Measurements from ENCODE around the gene OR9Q1.

The OR9Q1 gene

GRCh38 chr11:58003591-58003990, 20.1 kb upstream of the OR9Q1 start:
- DNase-seq (ENCODE audit: low read depth): no peak
- no peak overlapping the region for H3K4me3 ChIP-seq (ENCODE audit: low read length)
- TF ChIP-seq CTCF (conservative IDR thresholded peaks at IDR 0.05; ENCODE audit: low read length): no peak

- no peak overlapping the region for H3K4me3 ChIP-seq (ENCODE audit: low read length)
- DNase-seq (ENCODE audit: low read depth): no peak
- TF ChIP-seq CTCF (conservative IDR thresholded peaks at IDR 0.05; ENCODE audit: low read length): no peak
Observed at GRCh38 chr11:58004664-58005063, 19.0 kb upstream of the OR9Q1 start.

GRCh38 chr11:58006940-58007339, 16.7 kb upstream of the OR9Q1 start:
- H3K4me3 ChIP-seq (ENCODE audit: low read length): no peak overlapping the region
- DNase-seq (ENCODE audit: low read depth): peak; percentile 28
- TF ChIP-seq CTCF (conservative IDR thresholded peaks at IDR 0.05; ENCODE audit: low read length): no peak

GRCh38 chr11:58011771-58012170, 11.9 kb upstream of the OR9Q1 start:
- no peak for DNase-seq (ENCODE audit: low read depth)
- no peak overlapping the region for H3K4me3 ChIP-seq (ENCODE audit: low read length)
- no peak for TF ChIP-seq CTCF (conservative IDR thresholded peaks at IDR 0.05; ENCODE audit: low read length)

- H3K4me3 ChIP-seq (ENCODE audit: low read length): no peak overlapping the region
- no peak for TF ChIP-seq CTCF (conservative IDR thresholded peaks at IDR 0.05; ENCODE audit: low read length)
- DNase-seq (ENCODE audit: low read depth): peak; percentile 72
Observed at GRCh38 chr11:58024601-58025091, 965 bp downstream of the OR9Q1 start.

- DNase-seq (ENCODE audit: low read depth): peak; percentile 77
- no peak for TF ChIP-seq CTCF (conservative IDR thresholded peaks at IDR 0.05; ENCODE audit: low read length)
Observed at GRCh38 chr11:58027341-58027740, 3.7 kb downstream of the OR9Q1 start.

GRCh38 chr11:58028687-58029411, 5.2 kb downstream of the OR9Q1 start:
- H3K4me3 ChIP-seq (ENCODE audit: low read length): no peak overlapping the region
- no peak for TF ChIP-seq CTCF (conservative IDR thresholded peaks at IDR 0.05; ENCODE audit: low read length)
- peak; percentile 64 for DNase-seq (ENCODE audit: low read depth)

More at GRCh38 chr11:58027341-58027740, 3.7 kb downstream of the OR9Q1 start:
- no peak overlapping the region for H3K4me3 ChIP-seq (ENCODE audit: low read length)
